GM23248 (cell line): ENCODE measurements around the gene INPP1.

ENCODE experiments used
- EZH2 ChIP-seq: fragments of 200-600 bp; sonication (generic); IDR thresholded peaks from 2 replicates; pipeline ENCODE4 v1.6.1; 2018; ENCODE audit warnings: antibody characterized with exemption, mild to moderate bottlenecking; ENCODE audit not compliant: insufficient read depth, poor library complexity, severe bottlenecking
- EZH2phosphoT487 ChIP-seq: fragments of 200-600 bp; sonication (generic); IDR thresholded peaks from 2 replicates; pipeline ENCODE4 v1.6.1; 2018; ENCODE audit warnings: antibody characterized with exemption, moderate library complexity, mild to moderate bottlenecking, low read depth; ENCODE audit not compliant: insufficient read depth

GRCh38 chr2:190418727-190419126 lies 75.3 kb downstream of the INPP1 start:
- TF ChIP-seq EZH2 (no peak), EZH2phosphoT487 (no peak)
